ENCODE results near the gene NACA2. TPM values are rescaled to one million over a fixed set of nuclear protein-coding genes. Genes with fewer than 3 reads are reported as not detected.

NACA2 gene
- total and polyA plus RNA-seq, 2 of the 4 experiments (the other 2 are of a cell fraction): not detected

DNA sequence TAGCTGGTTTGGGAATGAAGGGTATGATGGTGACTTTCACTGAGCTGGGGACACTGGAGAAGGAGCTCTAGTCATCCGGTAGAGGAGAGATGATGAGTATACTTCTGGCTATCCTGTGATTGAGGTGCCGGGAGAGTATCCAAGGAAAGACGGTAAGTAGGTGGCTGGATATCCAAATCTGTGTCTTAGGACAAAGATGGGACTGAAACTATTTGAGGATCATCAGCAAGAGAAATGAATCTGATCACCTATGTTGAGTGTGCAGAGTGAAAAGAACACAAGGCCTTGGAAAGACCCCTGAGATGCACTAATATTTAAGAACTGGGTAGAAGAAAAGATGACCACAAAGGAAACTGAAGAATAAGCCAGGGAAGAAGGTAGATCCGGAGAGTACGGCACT lies 1.0 kb downstream of the NACA2 start:
- H3K79me1 ChIP-seq (ENCODE audit: low read depth in 1 of 2, low read length in 2 of 2): no peaks in the 10 kb centered on the region
- H2AFZ ChIP-seq (replicated peaks; ENCODE audit: low read length, poor library complexity): no peak overlapping the region
- BruUV-seq (replicated peaks): no TSS peak
- no peak overlapping the region for H2BK15ac ChIP-seq (ENCODE audit: low read depth, low read length)
- H3K14ac ChIP-seq (replicated peaks; ENCODE audit: low read depth, low read length): no peak overlapping the region
- H3K23ac ChIP-seq (ENCODE audit: low read depth, low read length): no peak overlapping the region
- H2BK120ac ChIP-seq (ENCODE audit: low read depth, low read length): no peak overlapping the region
- no peak overlapping the region for H4K91ac ChIP-seq (ENCODE audit: insufficient read depth, low read depth, low read length)
- no peaks in the 10 kb centered on the region for H3K9me1 ChIP-seq (ENCODE audit: insufficient read depth, low read length)
- no peak overlapping the region for H3K9ac ChIP-seq (ENCODE audit: low read depth, low read length)
- H2AK9ac ChIP-seq (replicated peaks; ENCODE audit: low read depth, low read length, poor library complexity): no peak overlapping the region
- DNase-seq: no peak
- H3K27ac ChIP-seq (ENCODE audit: insufficient read depth, low read length): no peak overlapping the region
- no peak overlapping the region for H2BK20ac ChIP-seq (ENCODE audit: low read depth, low read length)
- H4K8ac ChIP-seq (ENCODE audit: low read depth in 2 of 2, low read length in 2 of 2): no peak overlapping the region
- no peak overlapping the region for H3K56ac ChIP-seq (ENCODE audit: extremely low read depth, insufficient read depth, low read length)
- in situ Hi-C loops (cut with MboI; ENCODE audit: low sequenced_read_pairs): no loop called here
- ATAC-seq (ENCODE audit: low read depth): no peak
- intact Hi-C loops (cut with micrococcal nuclease): no loop called here
- H4K20me1 ChIP-seq (ENCODE audit: insufficient read depth, low read length): no peaks in the 10 kb centered on the region
- H3K9me3 ChIP-seq (ENCODE audit: control insufficient read depth, insufficient read depth, low read length): no peaks in the 10 kb centered on the region
- ChIA-PET CTCF (interaction anchor here (0.6 kb wide), 1 partner anchor 30 kb away, joined by 3 read pairs; no protein-coding TSS in a partner anchor), POLR2A (ENCODE audit: unreplicated experiment) (no interaction called here)
- H3K4me3 ChIP-seq (ENCODE audit: insufficient read depth, low read depth, low read length): no peak overlapping the region
- no peak overlapping the region for H3K18ac ChIP-seq (ENCODE audit: low read depth, low read length)
- H3K4me2 ChIP-seq (ENCODE audit: low read depth, low read length): no peak overlapping the region
- dilution Hi-C loops (cut with HindIII; ENCODE audit: low sequenced_read_pairs, unreplicated experiment): no loop called here
- H3K4me1 ChIP-seq (ENCODE audit: control insufficient read depth, insufficient read depth, low read length): no peaks in the 10 kb centered on the region
- 100% methylated on average over 1 of the region's 5 CpGs; no CpG with 5 or more reads in 1 of the 2 experiments for WGBS, 2 experiments (ENCODE audit: extremely low coverage in 2 of 2, insufficient read length in 1 of 2)
- H4K5ac ChIP-seq (ENCODE audit: low read depth, low read length): no peak overlapping the region
- no peak overlapping the region for H2AK5ac ChIP-seq (ENCODE audit: low read depth, low read length)
- H2BK5ac ChIP-seq (ENCODE audit: low read depth, low read length, poor library complexity, severe bottlenecking): no peak overlapping the region
- no peaks in the 10 kb centered on the region for H3K36me3 ChIP-seq (ENCODE audit: control insufficient read depth, insufficient read depth, low read length)
- H3K27me3 ChIP-seq (ENCODE audit: control insufficient read depth, insufficient read depth, low read length): peaks cover 26% of the 10 kb centered on the region
- TF ChIP-seq MXI1 (IDR thresholded peaks at IDR 0.05; ENCODE audit: borderline replicate concordance, low read depth, low read length) (no peak), CHD1 (IDR thresholded peaks at IDR 0.05; ENCODE audit: low read depth, low read length) (no peak), RAD21 (IDR thresholded peaks at IDR 0.05; ENCODE audit: low read length) (no peak)
- TF ChIP-seq, protein P1, sequence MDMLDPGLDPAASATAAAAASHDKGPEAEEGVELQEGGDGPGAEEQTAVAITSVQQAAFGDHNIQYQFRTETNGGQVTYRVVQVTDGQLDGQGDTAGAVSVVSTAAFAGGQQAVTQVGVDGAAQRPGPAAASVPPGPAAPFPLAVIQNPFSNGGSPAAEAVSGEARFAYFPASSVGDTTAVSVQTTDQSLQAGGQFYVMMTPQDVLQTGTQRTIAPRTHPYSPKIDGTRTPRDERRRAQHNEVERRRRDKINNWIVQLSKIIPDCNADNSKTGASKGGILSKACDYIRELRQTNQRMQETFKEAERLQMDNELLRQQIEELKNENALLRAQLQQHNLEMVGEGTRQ (IDR thresholded peaks at IDR 0.05; ENCODE audit: low read depth, low read length): no peak
- H3K4ac ChIP-seq (ENCODE audit: low read depth, low read length): no peak overlapping the region

All from IMR-90 (cell line).